HCEC 1CT (cell line): ENCODE results near the gene RUFY2.
"Not testable (repeated sequence)": the region's sequence is repeated elsewhere in the genome, so short reads cannot be mapped to it uniquely, and the experiment has no call there.

Experiments used
- DNase-seq: peaks from one replicate; pipeline ENCODE4 v3.0.0-alpha.2; 2017

RUFY2 gene

GRCh38 chr10:68324396-68324795 lies 82.7 kb downstream of the RUFY2 start:
- DNase-seq = not testable (repeated sequence)

GRCh38 chr10:68318331-68319059 lies 88.6 kb downstream of the RUFY2 start:
- no peak for DNase-seq

GRCh38 chr10:68315582-68315981 lies 91.5 kb downstream of the RUFY2 start:
- no peak for DNase-seq

- DNase-seq = not testable (repeated sequence)
Observed at GRCh38 chr10:68314930-68315329, 92.1 kb downstream of the RUFY2 start.

GRCh38 chr10:68310531-68310930 lies 96.5 kb downstream of the RUFY2 start:
- DNase-seq = no peak

GRCh38 chr10:68305854-68306253 lies 101.2 kb downstream of the RUFY2 start:
- DNase-seq = no peak

GRCh38 chr10:68303849-68304412 lies 103.1 kb downstream of the RUFY2 start:
- DNase-seq = no peak

- DNase-seq = no peak
Observed at GRCh38 chr10:68302871-68303270, 104.2 kb downstream of the RUFY2 start.

- no peak for DNase-seq
Observed at GRCh38 chr10:68302503-68302823, 104.6 kb downstream of the RUFY2 start.

GRCh38 chr10:68301790-68302502 lies 105.1 kb downstream of the RUFY2 start:
- peak; percentile 69 for DNase-seq

GRCh38 chr10:68301301-68301700 lies 105.8 kb downstream of the RUFY2 start:
- DNase-seq = no peak

- peak; percentile 5 for DNase-seq
Observed at GRCh38 chr10:68296843-68297663, 110.0 kb downstream of the RUFY2 start.
